HEK293T (cell line): Measurements from ENCODE around the gene PRPF39.

Source experiments
- ARNT ChIP-seq: fragments of 450-650 bp; IDR thresholded peaks from 2 replicates; pipeline ENCODE4 v1.6.1; 2017; ENCODE audit warnings: mild to moderate bottlenecking
- BHLHE40 ChIP-seq: fragments of 450-650 bp; IDR thresholded peaks from 2 replicates; pipeline ENCODE4 v1.6.1; 2016; ENCODE audit warnings: mild to moderate bottlenecking, moderate library complexity, borderline replicate concordance
- ELF4 ChIP-seq: fragments of 450-650 bp; IDR thresholded peaks from 2 replicates; pipeline ENCODE4 v1.6.1; 2017; ENCODE audit warnings: antibody characterized with exemption
- FOXA1 ChIP-seq: fragments of 450-650 bp; IDR thresholded peaks from 2 replicates; pipeline ENCODE4 v1.6.1; 2016; ENCODE audit warnings: mild to moderate bottlenecking
- FOXK2 ChIP-seq: fragments of 450-650 bp; IDR thresholded peaks from 2 replicates; pipeline ENCODE4 v1.6.1; 2016; ENCODE audit warnings: mild to moderate bottlenecking
- FOXM1 ChIP-seq: fragments of 450-650 bp; IDR thresholded peaks from 2 replicates; pipeline ENCODE4 v1.6.1; 2017; ENCODE audit warnings: mild to moderate bottlenecking, borderline replicate concordance
- HDGF ChIP-seq: fragments of 450-650 bp; IDR thresholded peaks from 2 replicates; pipeline ENCODE4 v1.6.1; 2017; ENCODE audit warnings: antibody characterized with exemption, borderline replicate concordance
- L3MBTL2 ChIP-seq: fragments of 450-650 bp; conservative IDR thresholded peaks from 2 replicates; pipeline ENCODE4 v1.6.1; 2016; ENCODE audit warnings: mild to moderate bottlenecking
- LEF1 ChIP-seq: fragments of 450-650 bp; IDR thresholded peaks from 2 replicates; pipeline ENCODE4 v1.6.1; 2017; ENCODE audit warnings: mild to moderate bottlenecking, borderline replicate concordance
- NFRKB ChIP-seq: fragments of 450-650 bp; IDR thresholded peaks from 2 replicates; pipeline ENCODE4 v1.6.1; 2016; ENCODE audit warnings: mild to moderate bottlenecking, moderate library complexity
- SP1 ChIP-seq: fragments of 450-650 bp; IDR thresholded peaks from 2 replicates; pipeline ENCODE4 v1.6.1; 2017
- SUZ12 ChIP-seq: fragments of 450-650 bp; IDR thresholded peaks from 2 replicates; pipeline ENCODE4 v1.6.1; 2016; ENCODE audit warnings: mild to moderate bottlenecking
- TARDBP ChIP-seq: fragments of 450-650 bp; IDR thresholded peaks from 2 replicates; pipeline ENCODE4 v1.6.1; 2016

GRCh38 chr14:45140661-45141187 lies 56.8 kb downstream of the PRPF39 start:
- TF ChIP-seq FOXM1: no peak
- no peak for TF ChIP-seq NFRKB
- no peak for TF ChIP-seq ELF4
- TF ChIP-seq FOXA1: no peak
- TF ChIP-seq BHLHE40: no peak
- no peak for TF ChIP-seq TARDBP
- no peak for TF ChIP-seq SP1
- no peak for TF ChIP-seq L3MBTL2
- TF ChIP-seq LEF1: no peak
- no peak for TF ChIP-seq HDGF
- no peak for TF ChIP-seq FOXK2
- no peak for TF ChIP-seq SUZ12
- TF ChIP-seq ARNT: no peak
